Suprapubic skin (tissue), 4 donors: ENCODE measurements around the gene IFI6.

Experiments used
- CTCF ChIP-seq, 2 donors: fragments of 200-600 bp in 1 of 2; fragments of 450-650 bp in 1 of 2; sonication (generic) in 1 of 2; IDR thresholded peaks; one replicate each; pipeline ENCODE4 v1.5.1; 2016 to 2019; ENCODE audit warnings: antibody characterized with exemption in 2 of 2, mild to moderate bottlenecking in 1 of 2, moderate library complexity in 1 of 2
- EP300 ChIP-seq: sonication (generic); formaldehyde crosslinking; IDR thresholded peaks from one replicate; pipeline ENCODE4 v1.6.1; 2017; ENCODE audit warnings: antibody characterized with exemption
- POLR2A ChIP-seq, 2 donors: fragments of 450-650 bp; IDR thresholded peaks; one replicate each; pipeline ENCODE4 v1.6.1; 2017; ENCODE audit warnings: antibody characterized with exemption in 2 of 2, mild to moderate bottlenecking in 2 of 2, moderate library complexity in 2 of 2
- POLR2AphosphoS5 ChIP-seq, 3 donors: sonication (generic); formaldehyde crosslinking; IDR thresholded peaks; one replicate each; pipeline ENCODE4 v1.6.1; 2017; ENCODE audit warnings: antibody characterized with exemption in 3 of 3

- no peak for TF ChIP-seq CTCF (IDR thresholded peaks at IDR 0.05)
- no peak for TF ChIP-seq POLR2A (IDR thresholded peaks at IDR 0.05)
- no peak for TF ChIP-seq EP300
- no peak for TF ChIP-seq POLR2AphosphoS5 (IDR thresholded peaks at IDR 0.05)
Observed at GRCh38 chr1:27666791-27667254, 5.2 kb downstream of the IFI6 start.
